ENCODE results near the gene FARS2.

- no peak for TF ChIP-seq CTCF (conservative IDR thresholded peaks at IDR 0.05; ENCODE audit: low read depth, low read length)
- TF ChIP-seq EZH2 (IDR thresholded peaks at IDR 0.05; ENCODE audit: borderline replicate concordance, low read depth, low read length, poor library complexity, severe bottlenecking), result no peak
These were observed 398.2 kb downstream of the FARS2 start for GRCh38 chr6:5659467-5659866.

Data from A673 (cell line).